GM15510 (cell line): Measurements from ENCODE around the gene SLC35D3.

Source experiments
- POLR2A ChIP-seq: IDR thresholded peaks from 3 replicates; pipeline ENCODE4 v1.6.1; 2011; ENCODE audit warnings: borderline replicate concordance; ENCODE audit not compliant: insufficient read length; ENCODE audit errors: extremely low read depth

SLC35D3 gene

DNA sequence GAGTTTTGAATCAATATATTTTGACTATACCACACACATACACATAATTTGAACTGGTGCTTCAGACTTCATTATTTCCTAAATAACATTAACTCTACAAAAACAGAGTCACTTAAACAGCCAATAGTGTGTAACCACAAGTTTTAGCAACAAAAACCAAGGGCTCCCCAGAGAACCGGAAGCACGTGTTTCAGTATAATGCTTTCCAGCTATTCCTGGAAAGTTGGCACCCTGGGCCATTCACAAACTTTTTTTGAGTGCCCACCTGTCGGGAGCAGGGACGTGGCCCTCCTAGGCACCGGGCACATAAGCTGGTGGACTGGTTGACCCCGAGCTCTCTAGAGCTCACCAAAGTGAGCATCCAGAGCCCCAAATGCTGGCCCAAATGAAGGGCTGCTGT lies 1.9 kb upstream of the SLC35D3 start:
- no peak for TF ChIP-seq POLR2A

DNA sequence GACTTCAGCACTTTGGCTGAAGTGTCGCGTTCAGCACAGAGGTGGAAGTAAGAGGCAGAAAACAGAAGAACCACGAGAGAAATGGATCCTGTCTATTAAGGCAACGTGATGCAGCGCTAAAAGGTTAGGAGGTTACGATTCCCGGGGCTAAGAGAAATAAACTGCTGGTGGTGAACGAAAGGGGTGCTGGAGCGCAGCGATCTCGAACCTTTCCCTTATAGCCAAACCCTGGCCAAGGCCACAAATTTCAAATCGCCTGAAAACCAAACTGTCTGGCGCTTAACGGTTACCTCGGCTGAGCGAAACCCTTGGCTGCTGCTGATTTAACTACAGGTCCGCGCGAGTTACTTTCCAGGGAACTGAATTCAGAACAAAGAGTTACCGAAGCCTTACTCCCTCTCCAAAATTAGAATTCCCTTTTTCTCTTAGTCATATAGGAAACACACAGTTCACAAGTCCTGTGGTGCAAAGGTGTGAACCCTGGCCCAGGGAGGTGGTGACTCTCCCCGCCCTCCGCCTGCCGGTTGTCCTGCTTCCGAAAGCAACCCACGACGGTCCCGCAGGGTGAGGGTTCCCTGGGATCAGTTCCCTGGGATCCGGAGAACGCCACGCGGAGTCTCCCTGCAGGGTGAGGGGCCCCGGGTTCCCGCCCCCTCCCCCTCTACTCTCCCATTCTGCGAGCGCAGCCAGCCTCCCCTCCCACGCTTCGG lies 1.3 kb upstream of the SLC35D3 start:
- no peak for TF ChIP-seq POLR2A

DNA sequence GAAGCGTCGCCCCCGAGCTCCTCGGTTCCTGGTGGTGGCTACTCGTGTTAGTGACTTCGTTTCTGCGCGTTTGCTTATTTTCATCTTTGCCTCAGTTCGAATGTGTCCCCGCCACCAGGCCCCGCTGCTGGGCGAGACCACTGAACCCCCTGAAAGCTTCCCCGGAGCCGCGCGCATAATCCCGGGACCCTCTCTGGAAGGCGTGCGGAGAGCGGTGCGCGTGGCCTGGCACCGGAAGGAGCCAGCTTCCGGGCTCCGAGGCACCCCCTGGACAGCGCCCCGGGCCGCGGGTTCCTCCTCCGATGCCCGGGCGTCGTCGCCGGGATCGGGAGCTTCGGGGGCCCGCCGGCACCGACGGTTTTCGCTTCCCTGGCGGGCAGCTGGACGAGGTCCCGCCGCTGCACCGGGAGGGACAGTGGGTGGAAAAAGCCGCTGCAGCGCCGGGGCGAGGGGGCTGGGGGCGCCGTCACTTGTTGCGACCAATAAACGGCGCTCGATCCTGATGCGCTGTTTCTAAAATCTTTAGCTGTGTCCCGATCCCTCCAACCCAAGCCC lies 643 bp upstream of the SLC35D3 start:
- TF ChIP-seq POLR2A: no peak

DNA sequence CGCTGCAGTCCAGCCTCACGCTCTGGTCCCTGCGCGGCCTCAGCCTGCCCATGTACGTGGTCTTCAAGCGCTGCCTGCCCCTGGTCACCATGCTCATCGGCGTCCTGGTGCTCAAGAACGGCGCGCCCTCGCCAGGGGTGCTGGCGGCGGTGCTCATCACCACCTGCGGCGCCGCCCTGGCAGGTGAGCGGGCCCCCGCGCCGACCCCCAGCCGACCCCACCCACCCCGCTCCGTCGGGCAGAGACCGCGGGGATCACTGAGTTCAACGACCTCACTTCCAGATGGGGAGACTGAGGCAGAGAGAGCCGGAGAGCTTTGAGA lies 545 bp downstream of the SLC35D3 start:
- no peak for TF ChIP-seq POLR2A

DNA sequence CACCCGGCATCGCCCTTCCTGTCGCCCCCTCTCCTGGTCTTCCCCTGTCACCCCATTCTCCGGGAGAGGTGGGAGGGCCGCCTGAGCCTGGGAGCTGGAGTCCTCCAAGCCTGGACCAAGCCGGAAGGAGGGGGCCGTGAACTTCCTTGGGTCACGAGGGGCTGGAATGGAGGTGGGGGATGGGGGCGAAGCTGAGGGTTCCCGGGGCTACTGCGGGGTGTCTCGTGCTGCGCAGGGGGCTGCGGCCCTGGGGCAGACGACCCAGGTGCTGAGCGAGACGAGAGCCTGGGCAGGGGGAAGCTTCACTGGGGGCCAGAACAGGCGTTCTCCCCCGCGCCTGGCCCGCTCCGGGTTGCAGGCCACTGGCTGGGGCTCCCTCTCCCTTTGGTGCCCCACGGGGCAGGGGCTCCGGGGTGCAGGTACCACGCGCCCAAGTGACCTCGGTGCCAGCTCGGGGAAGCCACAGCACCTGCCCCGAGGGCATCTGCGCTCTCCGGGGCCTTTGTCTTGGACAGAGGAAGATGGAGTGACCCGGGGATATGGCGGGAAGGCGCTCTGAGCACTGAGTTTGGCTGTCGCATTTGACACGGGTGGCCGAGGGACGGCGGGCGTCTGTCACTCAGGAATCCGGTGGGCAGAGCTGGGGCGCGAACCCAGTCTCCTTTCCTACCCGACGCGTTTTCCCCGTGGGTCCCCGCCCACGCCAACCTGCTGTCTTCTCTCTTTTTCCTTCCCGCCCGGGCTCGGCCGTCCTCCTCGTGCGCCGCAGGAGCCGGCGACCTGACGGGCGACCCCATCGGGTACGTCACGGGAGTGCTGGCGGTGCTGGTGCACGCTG lies 1.2 kb downstream of the SLC35D3 start:
- no peak for TF ChIP-seq POLR2A

DNA sequence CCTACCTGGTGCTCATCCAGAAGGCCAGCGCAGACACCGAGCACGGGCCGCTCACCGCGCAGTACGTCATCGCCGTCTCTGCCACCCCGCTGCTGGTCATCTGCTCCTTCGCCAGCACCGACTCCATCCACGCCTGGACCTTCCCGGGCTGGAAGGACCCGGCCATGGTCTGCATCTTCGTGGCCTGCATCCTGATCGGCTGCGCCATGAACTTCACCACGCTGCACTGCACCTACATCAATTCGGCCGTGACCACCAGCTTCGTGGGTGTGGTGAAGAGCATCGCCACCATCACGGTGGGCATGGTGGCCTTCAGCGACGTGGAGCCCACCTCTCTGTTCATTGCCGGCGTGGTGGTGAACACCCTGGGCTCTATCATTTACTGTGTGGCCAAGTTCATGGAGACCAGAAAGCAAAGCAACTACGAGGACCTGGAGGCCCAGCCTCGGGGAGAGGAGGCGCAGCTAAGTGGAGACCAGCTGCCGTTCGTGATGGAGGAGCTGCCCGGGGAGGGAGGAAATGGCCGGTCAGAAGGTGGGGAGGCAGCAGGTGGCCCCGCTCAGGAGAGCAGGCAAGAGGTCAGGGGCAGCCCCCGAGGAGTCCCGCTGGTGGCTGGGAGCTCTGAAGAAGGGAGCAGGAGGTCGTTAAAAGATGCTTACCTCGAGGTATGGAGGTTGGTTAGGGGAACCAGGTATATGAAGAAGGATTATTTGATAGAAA lies 2.0 kb downstream of the SLC35D3 start:
- TF ChIP-seq POLR2A: no peak

DNA sequence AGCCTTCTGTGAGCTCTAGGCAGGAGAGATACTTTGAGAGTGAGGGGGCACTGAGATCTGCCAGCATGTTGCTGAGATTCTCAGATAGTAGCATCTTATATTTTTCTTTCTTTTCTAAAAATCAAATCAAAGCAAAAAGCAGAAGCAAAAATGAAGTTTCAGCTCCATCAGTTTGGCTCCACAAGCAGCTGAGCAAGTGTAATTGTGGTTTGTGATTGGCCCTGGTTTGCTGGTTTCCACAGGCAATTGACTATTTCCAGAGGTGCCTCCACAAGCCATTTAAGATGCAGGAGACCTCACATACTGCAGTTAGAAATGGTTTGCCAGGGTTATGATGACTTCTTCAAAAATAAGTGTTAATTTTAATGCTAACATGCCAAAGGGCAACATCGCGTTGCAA lies 4.3 kb downstream of the SLC35D3 start:
- no peak for TF ChIP-seq POLR2A

DNA sequence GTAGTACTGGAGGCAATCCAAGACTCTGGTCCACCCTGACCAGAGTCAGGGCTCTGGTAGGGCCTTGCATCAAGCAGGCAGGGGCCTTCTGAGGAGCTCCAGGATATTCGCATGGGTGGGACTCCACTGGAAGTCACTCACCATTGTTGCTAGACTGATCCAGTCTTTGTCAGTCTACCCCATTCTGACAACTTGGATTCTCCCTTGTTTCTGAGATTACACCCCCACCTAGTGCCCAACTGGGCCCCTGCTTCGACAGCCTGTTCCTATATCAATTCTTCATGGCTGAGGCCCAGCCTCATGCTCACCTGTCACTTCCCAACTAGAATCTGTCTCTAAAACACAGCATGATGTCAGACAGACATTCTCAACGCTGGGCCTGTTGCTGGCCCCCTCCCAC lies 5.2 kb downstream of the SLC35D3 start:
- no peak for TF ChIP-seq POLR2A

DNA sequence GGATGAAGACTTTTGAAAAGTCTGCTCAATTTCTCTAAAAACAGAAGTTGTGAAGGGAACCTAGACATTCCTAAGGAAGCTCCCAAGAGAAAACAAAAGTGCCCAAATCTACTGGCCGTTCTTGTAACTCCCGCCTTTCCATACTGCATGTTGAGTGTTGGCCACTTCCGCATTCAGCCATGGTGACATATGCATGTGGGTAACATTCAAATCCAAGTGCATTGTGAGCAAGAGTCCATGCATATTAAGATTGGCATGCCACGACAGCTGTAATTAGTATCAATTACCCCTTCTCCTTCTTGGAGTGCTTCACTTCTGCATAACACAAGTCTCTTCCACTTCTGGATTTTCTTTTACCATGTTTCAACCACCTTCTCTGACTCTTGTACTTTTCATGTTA lies 8.4 kb downstream of the SLC35D3 start:
- no peak for TF ChIP-seq POLR2A

DNA sequence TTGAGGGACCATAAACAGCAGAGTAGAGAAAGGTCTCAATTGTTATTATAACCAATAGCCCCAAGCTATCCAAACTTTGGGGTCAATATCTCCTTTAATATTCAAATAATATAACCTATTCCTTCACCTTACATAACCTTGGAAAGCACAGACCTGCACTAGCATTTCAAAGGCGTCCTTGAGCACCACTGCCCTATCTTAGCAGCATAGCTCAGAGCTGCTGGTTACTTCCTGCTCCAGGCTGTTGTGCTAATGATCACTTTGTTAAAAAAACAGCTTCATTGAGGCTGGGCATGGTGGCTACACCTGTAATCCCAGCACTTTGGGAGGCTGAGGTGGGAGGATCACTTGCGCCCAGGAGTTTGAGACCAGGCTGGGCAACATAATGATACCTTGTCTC lies 10.5 kb downstream of the SLC35D3 start:
- no peak for TF ChIP-seq POLR2A

DNA sequence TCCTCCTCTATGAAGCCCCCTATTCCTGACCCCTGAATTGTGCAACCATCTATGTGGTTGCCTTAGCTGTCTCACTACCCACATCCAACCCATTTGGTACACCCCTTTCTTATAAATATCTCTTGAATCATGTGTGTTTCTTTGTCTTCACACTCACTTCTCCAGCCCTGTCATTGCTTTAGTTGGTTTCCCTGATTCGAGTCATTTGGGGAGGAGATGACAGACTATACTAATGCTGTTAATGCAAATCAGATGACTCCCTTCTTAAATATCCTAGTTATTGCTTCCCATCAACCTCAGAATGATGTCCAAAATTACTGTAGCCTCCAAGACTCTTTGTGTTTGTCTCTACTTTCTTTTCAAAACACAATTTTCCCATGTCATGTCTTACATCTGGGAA lies 23.0 kb downstream of the SLC35D3 start:
- no peak for TF ChIP-seq POLR2A

DNA sequence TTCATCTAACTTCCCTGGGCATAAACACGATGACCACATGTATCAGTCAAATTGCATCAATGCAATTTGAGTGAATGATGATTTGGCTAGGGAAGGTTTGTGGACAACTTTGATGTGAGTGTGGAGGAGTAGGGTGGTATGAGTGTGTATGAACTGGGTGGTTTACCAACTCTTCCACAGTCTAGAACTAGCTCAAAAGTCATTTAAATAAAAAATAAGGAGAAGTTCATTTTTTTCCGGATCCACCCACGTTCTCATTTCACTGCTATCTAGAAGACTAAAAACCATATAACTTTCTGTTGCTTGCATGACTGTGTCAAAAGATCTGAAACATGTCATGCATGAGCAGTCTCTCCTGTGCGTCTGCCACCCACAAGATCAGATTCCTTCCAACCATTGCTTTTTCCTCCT lies 23.6 kb downstream of the SLC35D3 start:
- TF ChIP-seq POLR2A: no peak

DNA sequence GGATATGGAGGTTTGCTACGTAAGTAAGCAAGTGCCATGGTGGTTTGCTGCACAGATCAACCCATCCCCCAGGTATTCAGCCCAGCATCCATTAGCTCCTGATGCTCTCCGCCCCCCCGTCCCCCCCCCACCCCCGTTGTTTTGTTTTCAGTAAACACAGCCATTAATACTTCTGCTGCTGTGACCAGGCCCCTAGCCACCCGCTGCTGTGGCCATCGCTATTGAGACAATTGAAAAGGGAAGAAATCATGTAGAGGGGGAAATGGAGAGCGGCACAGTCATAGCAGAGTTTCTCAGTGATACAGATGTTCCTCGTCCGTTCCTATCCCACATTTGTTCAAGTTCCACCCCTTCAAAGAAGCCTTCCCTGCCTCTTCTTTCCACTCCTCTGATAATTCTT lies 24.9 kb downstream of the SLC35D3 start:
- no peak for TF ChIP-seq POLR2A

DNA sequence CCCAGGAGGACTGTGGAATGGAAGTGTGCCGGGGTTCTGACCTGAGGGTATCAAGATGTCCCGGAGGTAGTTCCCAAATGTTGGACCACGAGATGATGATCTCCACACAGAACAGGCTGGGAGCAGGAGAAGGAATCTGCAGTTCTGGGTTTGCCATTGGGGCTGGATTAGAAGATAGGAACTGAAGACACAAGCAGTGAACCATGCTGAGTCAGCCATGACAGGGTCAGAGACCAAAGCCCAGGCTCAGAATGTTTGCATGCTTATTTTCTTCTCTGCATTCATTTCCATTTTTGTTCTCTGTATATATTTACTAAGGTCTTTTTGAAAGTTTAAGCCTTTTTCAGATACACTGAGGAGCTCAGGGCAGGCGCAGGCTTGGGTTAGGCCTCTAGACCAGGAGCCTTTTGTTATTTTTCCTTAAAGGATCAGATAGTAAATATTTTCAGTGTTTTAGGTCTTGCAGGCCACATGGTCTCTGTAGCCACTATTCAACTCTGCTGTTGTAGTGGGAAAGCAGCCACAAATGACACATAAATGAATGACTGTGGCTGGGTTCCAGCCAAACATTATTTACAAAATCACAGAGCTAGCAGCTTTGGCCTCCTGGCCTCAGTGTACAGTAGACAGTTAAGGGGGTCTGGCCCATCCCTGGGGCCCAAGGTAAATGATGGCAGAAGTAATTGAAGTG lies 28.5 kb downstream of the SLC35D3 start:
- TF ChIP-seq POLR2A: no peak
